22Rv1 (cell line): Measurements from ENCODE around the gene ITCH.

Experiments used
- CTCF ChIP-seq: fragments of 450-650 bp; IDR thresholded peaks from 2 replicates; pipeline ENCODE4 v1.5.1; 2017; ENCODE audit warnings: mild to moderate bottlenecking
- ZFX ChIP-seq: fragments of 450-650 bp; IDR thresholded peaks from 2 replicates; pipeline ENCODE4 v1.6.1; 2017; ENCODE audit warnings: antibody characterized with exemption, borderline replicate concordance

GRCh38 chr20:34402461-34402860, 39.4 kb downstream of the ITCH start:
- TF ChIP-seq CTCF, result no peak
- no peak for TF ChIP-seq ZFX
